Activated T-cell treated with anti-CD3 and anti-CD28 coated beads, Interleukin-2, amount 50 U/mL, for 4 hours (primary cell): ENCODE measurements around the gene PPM1A. TPM values are rescaled to one million over a fixed set of nuclear protein-coding genes. Genes with fewer than 3 reads are reported as not detected.

Experiments
- ATAC-seq, 2 donors: fragments of 200-7000 bp; cut with Tn5 transposase; one replicate each; pipeline ENCODE4 v1.10.0; 2021
- DNase-seq: peaks from one replicate; pipeline ENCODE4 v3.0.0-alpha.2; 2020
- H3K27me3 Mint-ChIP-seq: one replicate; pipeline ENCODE4 v1.8.0; 2021; ENCODE audit warnings: low read depth, mixed read lengths
- H3K36me3 Mint-ChIP-seq: one replicate; pipeline ENCODE4 v1.8.0; 2022; ENCODE audit warnings: mixed read lengths; ENCODE audit not compliant: insufficient read depth
- H3K4me1 Mint-ChIP-seq: one replicate; pipeline ENCODE4 v1.8.0; 2021; ENCODE audit warnings: low read depth, mixed read lengths
- H3K4me3 Mint-ChIP-seq: one replicate; pipeline ENCODE4 v1.8.0; 2021; ENCODE audit warnings: mild to moderate bottlenecking, moderate library complexity, mixed read lengths
- H3K9me3 Mint-ChIP-seq: one replicate; pipeline ENCODE4 v1.8.0; 2021; ENCODE audit warnings: mixed read lengths
- total RNA-seq, 3 donors: library from RNA; stranded (reverse); gene quantifications; one replicate each; pipeline ENCODE4 v1.2.1, GENCODE V29; 2021

The PPM1A gene
- total RNA-seq, result 10 to 100 TPM; 39.3 to 40.4 (median 40.0) TPM

DNA sequence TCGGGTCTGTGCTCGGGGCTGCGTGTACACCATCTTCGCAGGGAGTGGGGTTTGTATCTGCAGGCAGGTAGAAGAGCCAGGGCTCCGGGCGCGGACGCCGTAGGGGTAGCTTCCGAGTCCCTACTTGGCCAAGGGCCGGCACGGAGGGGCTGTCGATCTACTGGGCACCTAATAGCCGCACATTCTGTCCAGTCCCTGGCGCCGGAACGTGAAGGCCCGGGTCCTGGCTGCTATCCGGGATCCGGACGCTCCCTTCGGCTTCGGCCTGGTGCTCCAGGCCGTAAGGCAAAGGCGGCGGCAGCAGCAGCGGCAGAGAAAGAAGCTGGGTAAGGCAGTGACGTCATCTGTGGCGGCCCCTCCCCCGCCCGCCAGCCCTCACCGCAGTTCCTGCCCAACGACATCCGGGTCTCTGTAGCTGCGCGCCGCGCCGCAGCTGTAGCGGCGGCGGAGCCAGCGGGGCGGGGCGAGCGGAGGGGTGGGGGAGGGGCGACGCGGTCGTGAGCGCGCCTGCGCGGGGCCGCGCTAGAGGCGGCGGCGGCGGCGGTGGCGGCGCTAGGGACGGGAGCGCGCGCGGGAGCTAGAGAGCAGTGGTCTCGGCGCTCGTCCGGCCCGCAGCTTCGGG, at the start of gene PPM1A:
Gene PPM1A (plus strand): TSS at position 525 of the 622 bp plus-strand sequence. CDS start 33,483 bp downstream, outside the sequence.
- peak; percentile 76 to 82 for ATAC-seq
- DNase-seq, result peak; percentile 97
- Mint-ChIP-seq H3K27me3 (no peaks in the 10 kb centered on the region), H3K4me1 (peaks cover 54% of the 10 kb centered on the region), H3K9me3 (no peaks in the 10 kb centered on the region), H3K4me3 (peak within 1 kb of the TSS; percentile 95), H3K36me3 (no peaks in the 10 kb centered on the region)

DNA sequence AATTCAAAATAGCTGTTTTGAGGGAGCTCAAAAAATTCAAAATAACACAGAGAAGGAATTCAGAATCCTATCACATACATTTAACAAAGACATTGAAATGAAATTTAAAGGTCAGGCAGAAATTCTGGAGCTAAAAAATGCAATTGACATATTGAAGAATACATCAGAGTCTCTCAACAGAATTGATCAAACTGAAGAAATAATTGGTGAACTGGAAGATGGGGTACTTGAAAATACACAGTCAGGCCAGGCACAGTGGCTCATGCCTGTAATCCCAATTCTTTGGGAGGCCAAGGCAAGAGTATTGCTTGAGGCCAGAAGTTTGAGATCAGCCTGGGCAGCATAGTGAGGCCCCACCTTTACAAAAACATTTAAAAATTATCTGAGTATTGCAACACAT, 49.7 kb upstream of the PPM1A start:
- ATAC-seq (no peak), DNase-seq (no peak)
- Mint-ChIP-seq H3K4me3 (no peak overlapping the region), H3K4me1 (peaks cover 7% of the 10 kb centered on the region), H3K27me3 (peaks cover 21% of the 10 kb centered on the region), H3K36me3 (no peaks in the 10 kb centered on the region), H3K9me3 (peaks cover 19% of the 10 kb centered on the region)

DNA sequence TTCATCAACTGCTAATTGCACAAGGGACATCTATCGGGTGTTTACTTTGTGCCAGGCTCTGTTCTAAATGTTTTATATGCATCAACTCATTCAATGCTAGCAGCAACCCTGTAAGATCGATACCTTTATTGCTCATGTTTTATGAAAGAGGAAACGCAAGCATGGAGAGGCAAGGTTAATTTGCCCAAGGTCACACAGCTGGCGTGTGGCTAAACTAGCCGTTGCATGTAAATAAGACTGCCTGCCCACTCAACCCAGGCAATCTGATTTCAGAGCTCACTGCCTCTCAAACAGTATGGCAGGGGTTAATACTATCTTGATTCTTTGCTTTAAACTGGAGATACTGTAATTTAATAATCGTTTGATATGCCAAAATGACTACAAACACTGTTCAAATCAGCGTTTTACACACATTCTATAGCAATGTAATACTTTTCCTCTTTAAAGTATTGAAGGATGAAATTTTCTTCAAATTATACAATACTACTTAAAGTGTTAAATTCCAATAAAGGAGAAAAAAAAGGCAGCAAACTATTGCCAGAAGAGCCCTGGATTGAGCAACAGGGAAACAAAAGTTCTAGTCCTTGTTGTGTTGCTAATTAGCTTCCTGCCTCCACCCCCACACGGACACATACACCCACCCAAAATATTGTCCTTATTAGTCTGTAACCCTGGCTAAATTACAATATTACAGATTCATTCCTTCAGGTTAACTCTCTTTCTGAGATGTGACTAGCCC, 44.7 kb upstream of the PPM1A start:
- Mint-ChIP-seq H3K27me3 (peaks cover 36% of the 10 kb centered on the region), H3K4me1 (peaks cover 17% of the 10 kb centered on the region), H3K9me3 (peaks cover 14% of the 10 kb centered on the region), H3K4me3 (no peak overlapping the region), H3K36me3 (no peaks in the 10 kb centered on the region)
- DNase-seq, result no peak
- ATAC-seq, result no peak

DNA sequence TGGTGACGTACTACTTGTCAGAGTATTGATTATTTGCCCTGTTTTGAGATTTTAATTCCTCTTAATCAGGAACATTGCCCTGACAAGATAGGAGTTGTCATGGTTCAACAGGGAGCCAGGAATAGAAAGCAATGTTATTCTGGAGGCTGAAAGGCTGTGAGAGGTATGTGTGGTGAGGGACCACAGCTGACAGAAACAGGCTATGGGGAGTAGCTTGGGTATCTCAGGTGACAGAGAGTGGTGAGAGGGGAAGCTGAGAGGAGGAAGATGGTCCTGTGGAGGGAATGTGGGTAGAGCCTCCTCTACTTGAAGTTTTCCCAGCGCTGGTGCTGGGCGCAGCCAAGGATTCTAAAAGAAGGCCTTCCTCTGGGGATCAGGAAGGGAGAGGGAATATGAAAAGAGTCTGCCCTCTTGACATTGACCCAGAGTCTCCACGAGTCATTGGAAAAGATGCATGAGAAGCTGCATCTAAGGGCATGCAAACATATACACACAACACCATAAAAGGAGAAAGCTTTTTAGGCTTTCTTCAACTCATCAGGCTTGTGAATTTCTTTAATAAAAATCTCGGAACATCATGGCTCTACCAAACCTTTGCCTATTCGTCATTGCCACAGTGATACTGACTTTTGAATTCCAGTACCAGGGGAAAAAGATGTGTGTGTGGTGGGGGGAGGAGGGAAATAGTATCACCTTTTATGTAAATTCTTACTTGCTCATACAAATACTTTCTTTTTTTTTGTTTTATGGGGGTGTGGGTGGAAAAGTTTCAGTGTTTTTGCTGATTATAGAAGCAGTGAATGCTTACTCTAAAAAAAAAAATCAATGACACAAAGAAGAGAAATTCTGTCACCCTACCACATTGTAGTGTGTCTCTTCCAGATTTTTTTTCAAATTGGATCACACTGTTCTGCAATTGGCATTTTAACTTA, 43.9 kb upstream of the PPM1A start:
- no peak for DNase-seq
- H3K27me3 Mint-ChIP-seq, result peaks cover 30% of the 10 kb centered on the region
- no peak overlapping the region for H3K4me3 Mint-ChIP-seq
- H3K4me1 Mint-ChIP-seq, result peaks cover 17% of the 10 kb centered on the region
- H3K36me3 Mint-ChIP-seq, result no peaks in the 10 kb centered on the region
- peaks cover 6% of the 10 kb centered on the region for H3K9me3 Mint-ChIP-seq
- peak; percentile 34 to 52 for ATAC-seq

DNA sequence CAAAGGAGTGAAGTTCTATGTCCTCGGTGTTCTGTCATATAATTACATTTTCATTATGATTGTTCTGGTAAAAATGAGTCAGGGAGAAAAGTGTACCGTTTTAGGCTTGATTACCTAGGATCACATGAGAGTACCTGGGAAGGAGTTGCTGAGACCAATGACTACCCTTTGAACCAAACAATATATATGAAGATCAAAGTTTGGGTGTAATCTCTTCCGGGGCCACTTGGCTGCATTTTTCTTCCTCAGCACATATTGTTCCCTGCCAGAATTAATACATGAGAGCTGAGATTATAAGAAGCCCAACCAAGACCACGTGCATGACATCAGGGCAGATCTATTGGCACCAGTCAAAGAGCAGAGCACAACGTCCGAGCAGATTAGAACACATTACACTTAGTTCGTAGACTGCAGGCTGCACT, 42.8 kb upstream of the PPM1A start:
- ATAC-seq, result peak in 1 of 2 donors; percentile 18
- peaks cover 3% of the 10 kb centered on the region for H3K9me3 Mint-ChIP-seq
- no peak overlapping the region for H3K4me3 Mint-ChIP-seq
- H3K27me3 Mint-ChIP-seq, result peaks cover 32% of the 10 kb centered on the region
- H3K36me3 Mint-ChIP-seq, result no peaks in the 10 kb centered on the region
- no peak for DNase-seq
- H3K4me1 Mint-ChIP-seq, result peaks cover 17% of the 10 kb centered on the region

DNA sequence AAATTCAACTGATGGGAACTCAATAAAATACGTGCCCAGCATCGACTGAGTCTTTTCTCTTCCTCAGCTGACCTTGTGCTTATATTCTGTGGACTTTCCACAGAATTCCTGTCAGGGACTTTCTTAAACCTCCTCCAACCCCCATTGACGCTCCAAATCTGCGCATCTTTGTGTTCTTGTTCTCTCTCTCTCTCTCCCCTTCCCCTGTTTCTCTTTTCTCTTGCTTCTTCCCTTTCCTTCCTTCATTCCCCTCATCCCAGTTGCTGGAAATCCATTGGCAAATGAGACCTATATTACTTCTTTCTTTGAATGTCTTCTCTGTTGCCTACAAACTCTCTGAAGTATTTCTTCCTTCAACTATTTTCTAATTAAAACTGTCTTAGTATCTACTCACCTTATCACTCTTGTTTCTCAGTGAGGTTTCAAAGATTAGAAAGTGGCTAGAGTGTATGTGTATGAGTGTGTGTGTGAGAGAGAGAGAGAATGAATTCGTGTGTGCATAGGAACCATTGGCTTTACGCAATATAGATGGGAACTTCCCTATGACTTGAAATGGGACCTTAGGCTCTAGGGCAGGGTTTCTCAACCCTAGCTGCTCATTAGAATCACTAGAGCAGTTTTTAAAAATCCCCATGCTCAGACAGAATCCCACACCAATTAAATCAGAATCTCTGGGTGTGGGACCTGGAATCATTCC, 42.0 kb upstream of the PPM1A start:
- Mint-ChIP-seq H3K36me3 (no peaks in the 10 kb centered on the region), H3K4me1 (peaks cover 17% of the 10 kb centered on the region), H3K27me3 (peaks cover 31% of the 10 kb centered on the region), H3K9me3 (no peaks in the 10 kb centered on the region), H3K4me3 (no peak overlapping the region)
- no peak for DNase-seq
- ATAC-seq, result peak in 1 of 2 donors; percentile 43

DNA sequence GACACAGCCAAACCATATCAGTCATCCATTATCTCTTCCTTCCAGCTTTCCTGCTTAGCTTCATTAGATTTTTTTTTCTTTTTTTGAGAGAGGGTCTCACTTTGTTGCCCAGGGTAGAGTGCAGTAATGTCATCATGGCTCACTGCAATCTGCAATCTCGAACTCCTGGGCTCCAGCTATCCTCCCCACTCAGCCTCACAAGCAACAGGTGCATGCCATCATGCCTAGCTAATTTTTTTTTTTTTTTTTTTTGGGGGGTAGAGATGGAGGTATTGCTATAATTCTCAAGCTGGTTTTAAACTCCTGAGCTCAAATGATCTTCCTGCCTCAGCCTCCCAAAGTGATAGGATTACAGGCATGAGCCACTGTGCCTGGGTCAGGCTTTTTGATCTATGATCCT, 38.3 kb upstream of the PPM1A start:
- no peaks in the 10 kb centered on the region for H3K36me3 Mint-ChIP-seq
- no peak overlapping the region for H3K4me3 Mint-ChIP-seq

DNA sequence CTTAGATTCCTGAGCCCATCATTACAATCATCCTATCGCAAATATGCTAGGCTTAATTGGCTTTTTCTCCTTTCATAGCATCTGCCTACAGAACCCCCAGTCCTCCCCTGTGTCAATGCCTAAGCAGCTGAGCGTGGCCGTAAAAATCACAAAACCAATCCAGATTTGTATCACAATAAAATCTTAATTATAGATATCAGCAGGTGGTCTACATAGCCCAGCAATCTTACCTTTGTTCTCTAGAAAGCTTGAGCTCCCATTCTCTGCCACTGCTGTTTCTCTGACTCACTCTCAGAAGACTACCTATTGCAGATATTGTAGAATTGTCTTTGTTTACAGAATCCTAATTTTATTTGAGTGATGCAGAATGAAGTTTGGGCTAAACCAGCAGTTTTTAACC, 37.9 kb upstream of the PPM1A start:
- DNase-seq (no peak), ATAC-seq (no peak)
- Mint-ChIP-seq H3K4me3 (no peak overlapping the region), H3K27me3 (peaks cover 13% of the 10 kb centered on the region), H3K4me1 (peaks cover 3% of the 10 kb centered on the region), H3K9me3 (no peaks in the 10 kb centered on the region), H3K36me3 (no peaks in the 10 kb centered on the region)

More for the DNA sequence above, 38.3 kb upstream of the PPM1A start:
- Mint-ChIP-seq H3K4me1 (peaks cover 6% of the 10 kb centered on the region), H3K27me3 (peaks cover 16% of the 10 kb centered on the region), H3K9me3 (no peaks in the 10 kb centered on the region)
- DNase-seq, result no peak
- no peak for ATAC-seq

DNA sequence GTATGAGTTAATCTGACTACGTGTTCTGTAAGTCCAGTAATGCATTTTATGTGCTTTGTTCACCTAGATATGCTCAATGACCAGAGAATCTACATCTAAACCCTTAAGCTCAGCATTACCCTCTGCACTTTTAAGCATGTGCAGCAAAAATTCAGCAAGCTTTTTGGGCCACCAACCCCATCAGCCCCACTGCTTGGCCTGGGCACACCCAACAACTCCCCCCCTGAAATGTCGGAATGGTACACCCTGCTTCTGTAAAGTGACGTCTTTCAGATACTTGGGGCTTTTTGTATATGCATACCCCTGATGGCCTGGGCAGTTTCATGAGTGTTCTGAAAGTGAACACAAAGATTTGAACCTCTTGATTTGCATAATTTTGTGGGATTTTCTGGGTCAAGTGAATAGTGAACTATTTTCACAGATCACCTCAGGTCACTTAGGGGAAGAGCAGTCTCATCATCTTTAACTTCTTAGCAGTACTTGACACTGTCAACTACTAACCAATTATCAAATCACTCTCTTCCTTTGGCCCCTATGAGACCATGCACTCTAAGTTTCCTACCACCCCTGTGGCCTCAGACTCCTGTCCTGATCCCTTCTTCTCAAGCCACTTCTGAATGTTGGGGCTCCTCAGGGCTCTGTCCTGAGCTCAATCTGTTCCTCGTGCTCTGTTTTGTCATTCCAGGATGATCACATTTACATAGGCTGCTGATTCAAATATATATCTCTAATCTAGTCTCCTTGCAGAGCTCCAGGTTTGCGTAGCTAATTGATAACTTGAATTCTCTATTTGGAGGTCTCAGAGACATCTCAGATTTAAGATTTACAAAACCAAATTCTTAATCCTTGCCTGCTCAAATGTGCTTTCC, 36.3 kb upstream of the PPM1A start:
- Mint-ChIP-seq H3K4me1 (no peaks in the 10 kb centered on the region), H3K27me3 (peaks cover 5% of the 10 kb centered on the region), H3K9me3 (no peaks in the 10 kb centered on the region), H3K36me3 (no peaks in the 10 kb centered on the region), H3K4me3 (no peak overlapping the region)
- no peak for ATAC-seq
- DNase-seq, result no peak

DNA sequence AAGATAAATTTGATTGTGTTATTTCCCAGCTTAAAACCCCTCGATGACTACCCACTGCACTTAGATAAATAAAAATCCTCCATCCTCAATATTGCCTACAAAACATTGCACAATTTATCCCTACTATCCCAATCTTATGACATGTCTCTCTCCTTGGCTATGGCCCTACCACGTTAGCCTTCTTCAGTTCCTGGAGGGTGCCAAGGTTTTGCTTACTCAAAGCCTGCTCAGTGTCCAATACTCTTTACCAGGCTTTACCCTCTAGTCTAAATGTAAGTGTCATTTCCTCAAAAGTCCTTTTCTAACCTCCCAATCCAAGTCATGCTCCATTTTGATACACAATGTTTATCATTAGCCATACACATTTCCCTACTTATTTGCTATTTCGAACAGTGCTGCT, 35.0 kb upstream of the PPM1A start:
- Mint-ChIP-seq H3K4me1 (no peaks in the 10 kb centered on the region), H3K4me3 (no peak overlapping the region), H3K27me3 (peaks cover 5% of the 10 kb centered on the region), H3K9me3 (no peaks in the 10 kb centered on the region), H3K36me3 (no peaks in the 10 kb centered on the region)
- ATAC-seq (no peak), DNase-seq (no peak)

DNA sequence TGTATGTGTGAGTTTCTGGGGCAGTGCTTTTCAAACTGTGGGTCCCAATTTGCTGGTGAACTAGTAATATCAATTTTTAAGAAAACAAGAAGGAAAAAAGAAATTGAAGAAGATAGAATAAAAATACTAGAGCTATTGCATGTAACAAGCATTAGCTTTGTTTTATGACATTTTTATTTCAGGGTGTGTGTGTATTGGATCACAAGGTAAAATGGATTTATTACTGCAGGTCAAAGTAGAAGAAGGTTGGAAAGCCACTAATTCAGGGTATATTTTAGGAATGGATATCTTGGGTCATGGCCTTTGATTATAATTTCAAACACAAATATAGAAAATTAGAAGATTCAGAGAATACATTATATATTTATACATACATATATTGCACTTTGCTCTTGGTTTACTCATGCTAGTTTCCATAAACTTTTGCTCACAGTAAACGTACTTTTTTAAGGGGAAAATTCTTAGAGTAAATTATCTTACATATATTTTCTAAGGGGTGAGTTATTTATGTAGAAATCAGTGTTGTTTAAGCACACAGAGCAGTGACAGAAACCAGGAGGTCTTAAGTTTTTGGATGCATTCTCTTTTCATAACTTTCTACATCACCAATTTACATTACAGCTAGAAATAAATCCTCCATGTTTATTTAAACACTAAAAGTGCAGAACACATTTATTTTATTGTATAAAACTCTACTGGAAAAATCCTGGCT, 34.5 kb upstream of the PPM1A start:
- no peaks in the 10 kb centered on the region for H3K9me3 Mint-ChIP-seq
- no peak for DNase-seq
- peaks cover 3% of the 10 kb centered on the region for H3K27me3 Mint-ChIP-seq
- no peak overlapping the region for H3K4me3 Mint-ChIP-seq
- no peaks in the 10 kb centered on the region for H3K36me3 Mint-ChIP-seq
- H3K4me1 Mint-ChIP-seq, result no peaks in the 10 kb centered on the region
- no peak for ATAC-seq

DNA sequence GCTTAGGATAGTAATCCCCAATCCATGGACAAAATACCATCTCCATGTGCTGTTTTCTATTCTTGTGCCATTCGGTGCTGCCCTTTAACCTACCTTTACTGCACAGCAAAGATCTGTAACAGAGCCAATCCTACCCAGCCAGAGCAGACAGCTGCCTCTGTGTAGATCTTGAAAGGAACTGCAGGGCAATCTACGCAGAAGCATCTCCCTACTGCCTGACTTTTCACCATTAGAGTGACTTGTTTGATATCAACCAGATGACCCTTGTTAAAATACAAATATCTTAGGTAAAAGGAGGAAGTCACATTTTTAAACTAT, 33.9 kb upstream of the PPM1A start:
- Mint-ChIP-seq H3K36me3 (no peaks in the 10 kb centered on the region), H3K4me3 (no peak overlapping the region), H3K9me3 (no peaks in the 10 kb centered on the region), H3K4me1 (no peaks in the 10 kb centered on the region), H3K27me3 (peaks cover 3% of the 10 kb centered on the region)
- no peak for ATAC-seq
- DNase-seq, result no peak
